ENCODE data around the gene CDH13. TPM values are rescaled to one million over a fixed set of nuclear protein-coding genes. Genes with fewer than 3 reads are reported as not detected.

The CDH13 gene
- total RNA-seq, 1 donor from 2014 or later, result 46.4 TPM

GRCh38 chr16:83680980-83681379 lies 1054.2 kb downstream of the CDH13 start:
- no peak overlapping the region for H3K27ac Mint-ChIP-seq
- peaks cover 23% of the 10 kb centered on the region for H3K4me1 Mint-ChIP-seq (ENCODE audit: unreplicated experiment)
- no peaks in the 10 kb centered on the region for H3K36me3 Mint-ChIP-seq
- no peak for TF ChIP-seq CTCF (conservative IDR thresholded peaks at IDR 0.05)
- H3K27me3 Mint-ChIP-seq, result peaks cover 27% of the 10 kb centered on the region
- H3K9me3 Mint-ChIP-seq, result no peaks in the 10 kb centered on the region
- H3K4me3 Mint-ChIP-seq, result no peak overlapping the region
- DNase-seq (ENCODE audit: extremely low spot score, unreplicated experiment), result no peak

GRCh38 chr16:83681381-83681956 lies 1054.7 kb downstream of the CDH13 start:
- no peak for TF ChIP-seq CTCF (conservative IDR thresholded peaks at IDR 0.05)
- Mint-ChIP-seq H3K4me1 (ENCODE audit: unreplicated experiment) (peaks cover 18% of the 10 kb centered on the region), H3K27ac (no peak overlapping the region), H3K36me3 (no peaks in the 10 kb centered on the region), H3K9me3 (no peaks in the 10 kb centered on the region), H3K27me3 (peaks cover 27% of the 10 kb centered on the region), H3K4me3 (no peak overlapping the region)
- no peak for DNase-seq (ENCODE audit: extremely low spot score, unreplicated experiment)

GRCh38 chr16:83682116-83682867 lies 1055.5 kb downstream of the CDH13 start:
- Mint-ChIP-seq H3K27me3 (peaks cover 27% of the 10 kb centered on the region), H3K4me3 (no peak overlapping the region), H3K9me3 (no peaks in the 10 kb centered on the region), H3K4me1 (ENCODE audit: unreplicated experiment) (peaks cover 17% of the 10 kb centered on the region), H3K36me3 (no peaks in the 10 kb centered on the region), H3K27ac (no peak overlapping the region)
- DNase-seq (ENCODE audit: extremely low spot score, unreplicated experiment), result no peak
- no peak for TF ChIP-seq CTCF (conservative IDR thresholded peaks at IDR 0.05)

- Mint-ChIP-seq H3K4me3 (no peak overlapping the region), H3K27ac (no peak overlapping the region), H3K4me1 (ENCODE audit: unreplicated experiment) (peaks cover 17% of the 10 kb centered on the region), H3K27me3 (peaks cover 27% of the 10 kb centered on the region), H3K36me3 (no peaks in the 10 kb centered on the region), H3K9me3 (no peaks in the 10 kb centered on the region)
- DNase-seq (ENCODE audit: extremely low spot score, unreplicated experiment), result no peak
- no peak for TF ChIP-seq CTCF (conservative IDR thresholded peaks at IDR 0.05)
These were observed 1056.1 kb downstream of the CDH13 start for GRCh38 chr16:83682868-83683235.

- no peaks in the 10 kb centered on the region for H3K9me3 Mint-ChIP-seq
- no peak for DNase-seq (ENCODE audit: extremely low spot score, unreplicated experiment)
- peaks cover 23% of the 10 kb centered on the region for H3K27me3 Mint-ChIP-seq
- no peak overlapping the region for H3K4me3 Mint-ChIP-seq
- TF ChIP-seq CTCF (conservative IDR thresholded peaks at IDR 0.05), result no peak
- H3K27ac Mint-ChIP-seq, result no peak overlapping the region
- H3K36me3 Mint-ChIP-seq, result no peaks in the 10 kb centered on the region
- peaks cover 23% of the 10 kb centered on the region for H3K4me1 Mint-ChIP-seq (ENCODE audit: unreplicated experiment)
These were observed 1058.9 kb downstream of the CDH13 start for GRCh38 chr16:83685615-83686165.
